Keratinocyte (primary cell): Measurements from ENCODE around the gene VPS41. TPM values are rescaled to one million over a fixed set of nuclear protein-coding genes. Genes with fewer than 3 reads are reported as not detected.

ENCODE experiments used
- DNase-seq: peaks from one replicate; pipeline ENCODE4 v3.0.0-alpha.2; 2011; ENCODE audit warnings: low read depth, missing footprints, low spot score
- FAIRE-seq: peaks from 2 replicates; lab custom pipeline; 2011; peaks lifted over from hg19 to GRCh38; lab: Jason Lieb, UNC
- H2AFZ ChIP-seq: 2 replicates; pipeline ENCODE4 v1.6.0; 2012; ENCODE audit warnings: low read length, control low read depth, inconsistent platforms; ENCODE audit not compliant: control insufficient read depth
- H3K27ac ChIP-seq: 2 replicates; pipeline ENCODE4 v1.5.1; 2011; ENCODE audit warnings: low read length; ENCODE audit not compliant: control insufficient read depth, insufficient read depth
- H3K27me3 ChIP-seq: 3 replicates; pipeline ENCODE4 v1.6.0; 2011; ENCODE audit warnings: low read length; ENCODE audit not compliant: control insufficient read depth, insufficient read depth; ENCODE audit errors: extremely low read depth
- H3K36me3 ChIP-seq, 2 experiments: 2 replicates in 1 of 2; 3 replicates in 1 of 2; pipeline ENCODE4 v1.5.1; 2011; ENCODE audit warnings: low read length in 2 of 2, mild to moderate bottlenecking in 1 of 2; ENCODE audit not compliant: control insufficient read depth in 2 of 2, insufficient read depth in 2 of 2; ENCODE audit errors: extremely low read depth in 1 of 2
- H3K4me1 ChIP-seq: 3 replicates; pipeline ENCODE4 v1.5.1; 2011; ENCODE audit warnings: low read length; ENCODE audit not compliant: control insufficient read depth, insufficient read depth; ENCODE audit errors: extremely low read depth
- H3K4me2 ChIP-seq: 3 replicates; pipeline ENCODE4 v1.6.0; 2011; ENCODE audit warnings: low read depth, low read length; ENCODE audit not compliant: control insufficient read depth, insufficient read depth; ENCODE audit errors: extremely low read depth
- H3K4me3 ChIP-seq, 3 experiments: fragments of 200-600 bp in 1 of 3; sonication (generic) in 1 of 3; 2 replicates in 2 of 3; 3 replicates in 1 of 3; pipeline ENCODE4 v1.5.1; 2011 to 2016; ENCODE audit warnings: low read length in 3 of 3, mild to moderate bottlenecking in 3 of 3, control low read depth in 2 of 3, inconsistent platforms in 1 of 3, low read depth in 1 of 3, mixed read lengths in 1 of 3, mixed run types in 1 of 3, moderate library complexity in 1 of 3; ENCODE audit not compliant: control insufficient read depth in 2 of 3, insufficient read depth in 2 of 3; ENCODE audit errors: extremely low read depth in 1 of 3
- H3K79me2 ChIP-seq: 2 replicates; pipeline ENCODE4 v1.6.0; 2012; ENCODE audit warnings: low read length; ENCODE audit not compliant: control insufficient read depth, insufficient read depth
- H3K9ac ChIP-seq: 3 replicates; pipeline ENCODE4 v1.6.0; 2011; ENCODE audit warnings: low read length; ENCODE audit not compliant: control insufficient read depth, insufficient read depth; ENCODE audit errors: extremely low read depth
- H3K9me1 ChIP-seq: 3 replicates; pipeline ENCODE4 v1.6.0; 2011; ENCODE audit warnings: low read length; ENCODE audit not compliant: control insufficient read depth, insufficient read depth; ENCODE audit errors: extremely low read depth
- H3K9me3 ChIP-seq: 2 replicates; pipeline ENCODE4 v1.5.1; 2012; ENCODE audit warnings: low read depth, low read length; ENCODE audit not compliant: control insufficient read depth
- H4K20me1 ChIP-seq: 3 replicates; pipeline ENCODE4 v1.6.0; 2011; ENCODE audit warnings: low read length; ENCODE audit not compliant: control insufficient read depth, insufficient read depth; ENCODE audit errors: extremely low read depth
- CTCF ChIP-seq, 3 experiments: IDR thresholded peaks in 1 of 3; conservative IDR thresholded peaks in 1 of 3; optimal IDR thresholded peaks in 1 of 3; 2 replicates in 2 of 3; 3 replicates in 1 of 3; pipeline versions ENCODE3 to v1.5.1; 2011; ENCODE audit warnings: low read length in 3 of 3, mild to moderate bottlenecking in 3 of 3, moderate library complexity in 2 of 3, control low read depth in 1 of 3, inconsistent platforms in 1 of 3; ENCODE audit not compliant: insufficient read depth in 2 of 3; ENCODE audit errors: extremely low read depth in 1 of 3
- EZH2 ChIP-seq: IDR thresholded peaks from one replicate; pipeline ENCODE4 v1.6.1; 2012; ENCODE audit warnings: inconsistent platforms, mild to moderate bottlenecking, low read length, moderate library complexity
- dilution Hi-C: fragments of 300-500 bp; cut with MboI; formaldehyde crosslinking; loops from one replicate; pipeline ENCODE4 v1.7.0; 2020; ENCODE audit warnings: low sequenced_read_pairs; ENCODE audit not compliant: extremely low pct_ligation_motif_present
- polyA plus RNA-seq, 5 experiments: library from polyadenylated mRNA; depleted of rRNA in 3 of 5; stranded (reverse) in 3 of 5; stranded (forward) in 1 of 5; unstranded in 1 of 5; fragments of >200 nt; gene quantifications; 1 replicate in 1 of 5; 2 replicates in 3 of 5; 3 replicates in 1 of 5; pipeline versions ENCODE4 v1.2.1 to v1.2.3, GENCODE V29; 2011 to 2012; ENCODE audit warnings: missing spikeins in 2 of 5, low read depth in 1 of 5, low replicate concordance in 1 of 5

The VPS41 gene
- polyA plus RNA-seq, 1 donor (not counting 4 experiments of a cell fraction or from before 2014, with no cell fraction given) = 38.1 TPM

- no peak for DNase-seq
- Histone ChIP-seq H3K4me2 (no peak overlapping the region), H2AFZ (no peak overlapping the region), H3K27me3 (no peaks in the 10 kb centered on the region), H3K4me3 (no peak overlapping the region), H3K27ac (no peak overlapping the region), H4K20me1 (no peaks in the 10 kb centered on the region), H3K9me1 (no peaks in the 10 kb centered on the region), H3K4me1 (no peaks in the 10 kb centered on the region), H3K9ac (no peak overlapping the region), H3K36me3 (no peaks in the 10 kb centered on the region), H3K9me3 (no peaks in the 10 kb centered on the region), H3K79me2 (no peaks in the 10 kb centered on the region)
- FAIRE-seq = no peak
- dilution Hi-C loops = no loop called here
- TF ChIP-seq CTCF (optimal IDR thresholded peaks at IDR 0.05 in 1 of 3, IDR thresholded peaks at IDR 0.05 in 1 of 3, conservative IDR thresholded peaks at IDR 0.05 in 1 of 3; ENCODE audit: extremely low read depth in 1 of 3, insufficient read depth in 2 of 3, low read length in 3 of 3) (no peak), EZH2 (no peak)
These were observed 81.0 kb downstream of the VPS41 start for GRCh38 chr7:38828026-38828425.

- Histone ChIP-seq H3K27me3 (no peaks in the 10 kb centered on the region), H3K9ac (no peak overlapping the region), H3K79me2 (no peaks in the 10 kb centered on the region), H3K4me3 (no peak overlapping the region), H4K20me1 (no peaks in the 10 kb centered on the region), H3K4me2 (no peak overlapping the region), H3K9me1 (no peaks in the 10 kb centered on the region), H3K9me3 (no peaks in the 10 kb centered on the region), H3K36me3 (no peaks in the 10 kb centered on the region), H2AFZ (no peak overlapping the region), H3K4me1 (no peaks in the 10 kb centered on the region), H3K27ac (no peak overlapping the region)
- no peak for FAIRE-seq
- dilution Hi-C loops = no loop called here
- TF ChIP-seq EZH2 (no peak), CTCF (optimal IDR thresholded peaks at IDR 0.05 in 1 of 3, IDR thresholded peaks at IDR 0.05 in 1 of 3, conservative IDR thresholded peaks at IDR 0.05 in 1 of 3; ENCODE audit: extremely low read depth in 1 of 3, insufficient read depth in 2 of 3, low read length in 3 of 3) (no peak)
- no peak for DNase-seq
These were observed 83.1 kb downstream of the VPS41 start for GRCh38 chr7:38825721-38826440.
